ENCODE data around the gene TADA2B.

DNA sequence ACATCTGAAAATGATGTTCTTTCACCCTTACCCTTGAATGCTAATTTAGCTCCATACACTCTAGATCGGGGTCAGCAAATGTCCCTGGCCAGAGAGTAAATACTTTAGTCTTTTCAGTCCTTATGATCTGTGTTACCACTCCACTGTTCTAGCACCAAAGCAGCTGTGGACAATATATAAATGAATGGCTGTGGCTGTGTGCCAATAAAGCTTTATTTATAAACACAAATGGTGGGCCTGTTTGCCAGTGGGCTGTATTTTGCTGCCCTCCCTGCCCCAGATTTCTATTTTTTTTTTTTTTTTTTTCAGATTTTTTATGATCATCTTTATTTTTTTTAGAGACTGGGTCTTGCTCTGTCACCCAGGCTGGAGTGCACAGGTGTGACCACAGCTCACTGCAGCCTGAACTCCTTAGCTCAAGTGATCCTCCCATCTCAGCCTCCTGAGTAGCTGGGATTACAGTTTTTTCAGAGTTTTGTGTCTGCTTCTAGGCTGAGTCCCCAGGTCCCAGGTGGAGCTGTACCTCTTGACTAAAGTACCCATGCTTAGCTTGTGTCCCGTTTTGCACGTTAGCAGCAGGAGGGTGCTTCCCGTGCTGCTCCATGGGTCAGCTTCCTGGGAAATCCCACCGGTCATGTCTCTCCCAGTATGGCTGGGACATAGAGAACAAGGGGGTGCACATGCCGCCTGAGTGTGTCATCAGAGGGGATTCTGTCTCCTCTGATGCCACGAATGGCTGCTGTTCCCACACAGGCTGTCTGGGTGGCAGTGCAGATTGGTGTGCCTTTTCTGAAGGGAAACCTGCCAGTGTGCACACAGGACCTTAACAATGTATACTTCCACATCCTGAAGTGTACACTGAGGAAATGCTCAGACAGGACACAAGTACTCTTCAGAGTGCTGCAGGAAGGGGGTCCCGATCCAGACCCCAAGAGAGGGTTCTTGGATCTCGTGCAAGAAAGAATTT is 40.7 kb downstream of the TADA2B start:
- TF ChIP-seq, protein P1, sequence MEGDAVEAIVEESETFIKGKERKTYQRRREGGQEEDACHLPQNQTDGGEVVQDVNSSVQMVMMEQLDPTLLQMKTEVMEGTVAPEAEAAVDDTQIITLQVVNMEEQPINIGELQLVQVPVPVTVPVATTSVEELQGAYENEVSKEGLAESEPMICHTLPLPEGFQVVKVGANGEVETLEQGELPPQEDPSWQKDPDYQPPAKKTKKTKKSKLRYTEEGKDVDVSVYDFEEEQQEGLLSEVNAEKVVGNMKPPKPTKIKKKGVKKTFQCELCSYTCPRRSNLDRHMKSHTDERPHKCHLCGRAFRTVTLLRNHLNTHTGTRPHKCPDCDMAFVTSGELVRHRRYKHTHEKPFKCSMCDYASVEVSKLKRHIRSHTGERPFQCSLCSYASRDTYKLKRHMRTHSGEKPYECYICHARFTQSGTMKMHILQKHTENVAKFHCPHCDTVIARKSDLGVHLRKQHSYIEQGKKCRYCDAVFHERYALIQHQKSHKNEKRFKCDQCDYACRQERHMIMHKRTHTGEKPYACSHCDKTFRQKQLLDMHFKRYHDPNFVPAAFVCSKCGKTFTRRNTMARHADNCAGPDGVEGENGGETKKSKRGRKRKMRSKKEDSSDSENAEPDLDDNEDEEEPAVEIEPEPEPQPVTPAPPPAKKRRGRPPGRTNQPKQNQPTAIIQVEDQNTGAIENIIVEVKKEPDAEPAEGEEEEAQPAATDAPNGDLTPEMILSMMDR (IDR thresholded peaks at IDR 0.05 in 4 of 5, conservative IDR thresholded peaks at IDR 0.05 in 1 of 5), result no peak
- TF ChIP-seq POLR2A (IDR thresholded peaks at IDR 0.05), result no peak

All from gastrocnemius medialis (tissue), 4 donors.